ENCODE data around the gene PGBD5. TPM values are rescaled to one million over a fixed set of nuclear protein-coding genes. Genes with fewer than 3 reads are reported as not detected.

The PGBD5 gene
- total RNA-seq, 1 experiment from 2014 or later = 37.8 TPM

GRCh38 chr1:230301322-230301721, 124.8 kb downstream of the PGBD5 start:
- Mint-ChIP-seq H3K27me3 (ENCODE audit: unreplicated experiment) (no peaks in the 10 kb centered on the region), H3K9me3 (ENCODE audit: low read depth, unreplicated experiment) (no peaks in the 10 kb centered on the region), H3K4me3 (ENCODE audit: low read depth, unreplicated experiment) (no peak overlapping the region), H3K36me3 (ENCODE audit: insufficient read depth, unreplicated experiment) (no peaks in the 10 kb centered on the region), H3K4me1 (ENCODE audit: low read depth, unreplicated experiment) (peaks cover 9% of the 10 kb centered on the region), H3K27ac (ENCODE audit: unreplicated experiment) (no peak overlapping the region)
- no peak for DNase-seq
- intact Hi-C loops (cut with micrococcal nuclease; ENCODE audit: unreplicated experiment) = loop anchor here (10.0 kb wide), 1 partner anchor 197 kb away; no protein-coding TSS in a partner anchor
- CTCF ChIA-PET = no interaction called here
- TF ChIP-seq CTCF (IDR thresholded peaks at IDR 0.05; ENCODE audit: unreplicated experiment) = no peak
- BruUV-seq (replicated peaks) = no TSS peak

DNA sequence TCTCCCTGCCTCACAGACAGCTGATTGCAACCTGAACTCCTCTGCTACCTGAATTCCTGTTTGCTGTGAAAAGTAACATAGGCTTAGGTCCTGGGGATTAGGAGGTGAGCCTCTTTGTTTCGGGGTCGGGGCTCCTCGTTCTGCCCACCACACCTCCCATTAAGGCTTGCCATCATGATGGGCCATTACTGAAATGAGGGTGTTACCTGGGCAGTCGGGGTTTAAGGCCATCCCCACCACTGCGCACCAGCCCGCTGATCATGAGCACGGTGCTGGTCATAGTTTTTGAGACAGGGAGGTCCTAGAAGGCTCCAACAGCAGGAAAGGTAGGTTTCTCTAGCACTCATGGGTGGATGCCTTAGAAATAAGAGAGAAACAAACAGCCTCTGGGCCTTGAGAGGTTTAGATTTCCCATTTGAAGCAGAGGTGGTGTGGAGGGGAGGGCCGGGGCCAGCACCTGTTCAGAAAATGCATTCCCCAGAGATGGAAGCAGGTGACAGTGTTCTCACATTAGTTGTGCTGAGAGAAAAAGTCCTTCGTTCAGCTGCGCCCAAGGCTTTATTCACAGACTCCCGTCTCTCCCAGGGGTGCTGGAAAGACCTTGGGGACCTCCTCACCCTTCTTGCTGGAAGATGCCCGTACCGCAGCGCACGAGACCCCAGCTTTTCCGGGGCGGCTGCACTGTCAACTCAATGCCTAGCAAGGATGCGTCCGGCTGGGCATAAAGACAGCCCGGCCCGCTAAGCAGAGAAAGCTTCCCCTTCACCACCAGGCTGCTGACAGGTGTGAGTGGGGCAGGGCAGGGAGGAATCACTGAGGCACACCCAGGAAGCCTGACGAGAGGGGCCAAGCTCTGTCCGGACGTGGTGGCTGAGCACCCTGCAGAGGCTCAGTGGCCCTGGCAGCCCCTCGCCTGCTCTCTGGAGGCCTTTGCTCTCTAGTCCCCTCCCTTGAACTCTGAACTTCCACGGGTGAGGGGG, 125.5 kb downstream of the PGBD5 start:
- no peak for DNase-seq
- Mint-ChIP-seq H3K27me3 (ENCODE audit: unreplicated experiment) (peaks cover under 1% of the 10 kb centered on the region), H3K4me1 (ENCODE audit: low read depth, unreplicated experiment) (peaks cover 9% of the 10 kb centered on the region), H3K4me3 (ENCODE audit: low read depth, unreplicated experiment) (no peak overlapping the region), H3K27ac (ENCODE audit: unreplicated experiment) (no peak overlapping the region), H3K36me3 (ENCODE audit: insufficient read depth, unreplicated experiment) (no peaks in the 10 kb centered on the region), H3K9me3 (ENCODE audit: low read depth, unreplicated experiment) (no peaks in the 10 kb centered on the region)
- BruUV-seq (replicated peaks) = no TSS peak
- intact Hi-C loops (cut with micrococcal nuclease; ENCODE audit: unreplicated experiment) = loop anchor here (10.0 kb wide), 1 partner anchor 196 kb away; no protein-coding TSS in a partner anchor
- TF ChIP-seq CTCF (IDR thresholded peaks at IDR 0.05; ENCODE audit: unreplicated experiment) = no peak
- CTCF ChIA-PET = no interaction called here

DNA sequence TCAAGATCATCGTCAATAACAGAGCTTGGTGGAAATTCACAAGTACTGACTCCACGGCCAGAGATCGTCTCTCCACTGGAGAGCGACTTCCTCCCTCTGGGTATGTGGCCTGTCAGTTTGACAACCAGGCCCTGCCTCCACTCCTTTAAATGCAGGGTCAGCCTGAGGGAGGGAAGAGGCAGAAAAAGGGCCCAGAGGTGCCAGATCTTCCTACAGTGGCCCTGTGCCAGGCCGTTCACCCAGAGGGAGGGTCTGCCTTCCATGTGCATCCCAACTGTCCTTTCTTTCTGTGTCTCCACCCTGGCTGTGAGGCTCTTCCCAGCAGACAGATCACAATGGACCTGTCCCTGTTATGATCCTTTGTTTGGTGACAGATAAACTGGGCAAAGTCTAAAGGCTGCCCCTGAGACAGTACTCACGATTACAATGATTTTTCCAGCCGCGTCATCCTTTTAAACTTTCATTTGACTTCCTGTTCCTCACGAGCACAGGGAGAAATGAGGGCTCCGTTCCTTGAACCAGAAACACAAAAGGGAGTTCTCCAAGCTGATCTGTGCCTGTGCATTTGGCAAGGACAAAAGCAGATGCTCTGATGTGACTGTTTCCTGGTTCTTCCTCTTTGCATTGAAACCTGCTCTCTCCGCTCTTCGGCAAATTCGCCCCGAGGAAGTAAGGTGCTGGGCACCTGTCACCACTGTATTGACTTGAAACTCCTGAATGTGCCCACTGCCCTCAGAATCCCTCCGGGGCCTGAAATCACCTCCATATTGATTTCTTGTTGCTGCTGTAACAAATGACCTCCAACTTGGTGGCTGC, 126.7 kb downstream of the PGBD5 start:
- CTCF ChIA-PET = no interaction called here
- Mint-ChIP-seq H3K27ac (ENCODE audit: unreplicated experiment) (peak overlapping the region; percentile 70), H3K4me3 (ENCODE audit: low read depth, unreplicated experiment) (no peak overlapping the region), H3K36me3 (ENCODE audit: insufficient read depth, unreplicated experiment) (no peaks in the 10 kb centered on the region), H3K27me3 (ENCODE audit: unreplicated experiment) (peaks cover 13% of the 10 kb centered on the region), H3K4me1 (ENCODE audit: low read depth, unreplicated experiment) (peaks cover 9% of the 10 kb centered on the region), H3K9me3 (ENCODE audit: low read depth, unreplicated experiment) (no peaks in the 10 kb centered on the region)
- intact Hi-C loops (cut with micrococcal nuclease; ENCODE audit: unreplicated experiment) = loop anchor here (10.0 kb wide), 1 partner anchor 195 kb away; no protein-coding TSS in a partner anchor
- no peak for DNase-seq
- TF ChIP-seq CTCF (IDR thresholded peaks at IDR 0.05; ENCODE audit: unreplicated experiment) = no peak
- BruUV-seq (replicated peaks) = no TSS peak

- no peaks in the 10 kb centered on the region for H3K36me3 Mint-ChIP-seq (ENCODE audit: insufficient read depth, unreplicated experiment)
- H3K4me3 Mint-ChIP-seq (ENCODE audit: low read depth, unreplicated experiment) = no peak overlapping the region
- no peak for DNase-seq
- no peaks in the 10 kb centered on the region for H3K9me3 Mint-ChIP-seq (ENCODE audit: low read depth, unreplicated experiment)
- peaks cover 9% of the 10 kb centered on the region for H3K4me1 Mint-ChIP-seq (ENCODE audit: low read depth, unreplicated experiment)
- no peak for TF ChIP-seq CTCF (IDR thresholded peaks at IDR 0.05; ENCODE audit: unreplicated experiment)
- no peak overlapping the region for H3K27ac Mint-ChIP-seq (ENCODE audit: unreplicated experiment)
- intact Hi-C loops (cut with micrococcal nuclease; ENCODE audit: unreplicated experiment) = no loop called here
- H3K27me3 Mint-ChIP-seq (ENCODE audit: unreplicated experiment) = peaks cover 40% of the 10 kb centered on the region
- no TSS peak for BruUV-seq (replicated peaks)
- CTCF ChIA-PET = no interaction called here
These were observed 130.8 kb downstream of the PGBD5 start for GRCh38 chr1:230295367-230295766.
